HG02571 (cell line): ENCODE data around the gene CCDC73.
"Not testable (repeated sequence)": the region's sequence is repeated elsewhere in the genome, so short reads cannot be mapped to it uniquely, and the experiment has no call there.

ENCODE experiments used
- ATAC-seq: cut with Tn5 transposase; IDR thresholded peaks from one replicate; pipeline ENCODE4 v1.9.1; 2021; ENCODE audit warnings: mild to moderate bottlenecking, moderate library complexity; ENCODE audit not compliant: unreplicated experiment

The CCDC73 gene

GRCh38 chr11:32794439-32794838 lies at the start of gene CCDC73:
TSS of gene CCDC73 (minus strand) at chr11:32794662. CDS start at chr11:32760243, 34,419 bp downstream.
- no peak for ATAC-seq

DNA sequence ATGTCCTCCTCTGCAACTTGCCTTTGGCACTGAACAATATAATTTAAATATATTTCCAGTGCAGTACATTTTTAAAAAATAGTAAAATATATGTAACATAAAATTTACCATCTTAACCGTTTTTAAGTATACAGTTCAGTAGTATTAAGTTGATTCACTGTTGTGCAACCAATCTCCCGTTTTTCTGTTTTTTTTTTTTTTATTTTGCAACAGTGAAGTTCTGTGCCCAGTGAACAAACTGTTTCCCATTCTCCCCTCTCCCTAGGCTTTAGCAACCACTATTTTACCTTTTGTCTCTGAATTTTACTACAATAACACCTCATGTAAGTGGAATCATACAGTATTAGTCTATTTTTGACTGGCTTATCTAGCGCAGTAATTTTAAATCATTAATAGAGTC lies 49.1 kb upstream of the CCDC73 start:
- ATAC-seq = no peak

DNA sequence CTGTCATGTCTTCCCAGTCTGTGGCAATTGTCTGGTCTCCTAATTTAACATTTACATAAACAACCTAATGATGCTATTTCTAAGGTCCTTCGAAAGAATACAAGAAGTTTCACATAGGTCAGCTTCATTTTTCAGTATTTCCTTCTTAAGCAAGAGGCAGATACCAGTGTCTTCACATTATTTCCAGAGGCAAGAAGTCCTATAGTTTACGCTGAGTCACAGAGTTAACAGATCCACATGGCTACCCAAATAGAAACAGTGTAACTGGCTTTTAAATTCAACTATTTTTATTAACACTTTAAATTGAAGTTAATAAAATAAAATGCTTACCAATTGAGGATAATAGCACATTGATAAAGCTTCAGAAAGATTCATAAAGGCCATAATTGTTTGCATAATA lies 46.1 kb upstream of the CCDC73 start:
- no peak for ATAC-seq

GRCh38 chr11:32839308-32839707 lies 44.8 kb upstream of the CCDC73 start:
- ATAC-seq = no peak

DNA sequence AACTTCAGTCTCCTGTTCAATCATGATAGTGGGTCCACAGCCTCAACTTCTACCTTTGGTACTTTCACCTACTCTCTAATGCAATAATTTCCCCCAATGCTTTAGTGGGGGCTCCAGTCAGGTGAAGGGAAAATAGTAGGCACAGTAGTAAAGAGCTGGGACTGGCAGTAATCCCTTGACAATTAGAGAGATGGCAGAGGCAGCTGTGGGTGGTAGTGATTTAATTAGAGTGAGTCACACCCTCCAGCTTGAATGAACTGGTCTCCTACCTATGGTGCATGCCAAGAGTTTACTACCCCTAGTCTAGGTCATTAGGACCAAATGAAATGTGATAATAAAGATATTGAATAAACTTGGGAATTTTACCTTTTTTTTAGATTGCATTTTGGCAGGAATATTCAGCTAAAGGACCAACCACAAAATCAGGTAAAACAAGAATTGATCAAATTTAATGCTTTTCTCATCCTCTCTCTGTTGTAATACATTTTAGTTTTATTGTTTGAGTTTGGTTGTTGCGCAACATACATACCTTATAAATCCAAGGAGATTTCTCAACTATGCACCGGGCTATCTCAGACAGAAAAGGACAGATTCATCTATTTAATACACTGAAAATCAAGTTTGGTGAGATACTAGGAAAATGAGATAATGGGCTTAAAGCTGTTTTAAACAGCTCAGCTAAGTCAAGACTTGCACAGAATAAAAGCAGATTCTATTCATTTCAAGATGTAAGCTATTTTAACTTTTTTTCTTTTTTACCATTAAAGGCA lies 44.2 kb upstream of the CCDC73 start:
- ATAC-seq = no peak

- ATAC-seq = no peak
Measured at GRCh38 chr11:32836946-32837345, 42.5 kb upstream of the CCDC73 start.

DNA sequence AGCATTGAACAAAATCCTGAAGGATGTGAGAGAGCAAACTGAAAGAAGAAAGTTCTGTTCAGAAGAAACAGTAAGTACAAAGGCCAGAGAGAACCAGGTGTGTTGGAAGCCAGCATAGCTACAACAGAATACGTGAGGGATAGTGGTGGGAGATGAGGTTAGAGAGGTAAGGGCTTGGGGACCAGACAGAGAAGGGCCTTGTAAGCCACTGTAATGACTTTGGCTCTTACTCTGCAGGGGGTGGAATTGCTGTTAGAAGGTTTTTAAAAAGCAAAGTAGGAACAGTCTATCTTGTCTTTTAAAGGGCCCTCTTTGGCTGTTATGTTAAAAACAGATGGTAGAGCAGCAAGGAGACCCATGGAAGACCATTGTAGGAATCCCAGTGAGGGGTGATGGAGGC lies 39.5 kb upstream of the CCDC73 start:
- no peak for ATAC-seq

DNA sequence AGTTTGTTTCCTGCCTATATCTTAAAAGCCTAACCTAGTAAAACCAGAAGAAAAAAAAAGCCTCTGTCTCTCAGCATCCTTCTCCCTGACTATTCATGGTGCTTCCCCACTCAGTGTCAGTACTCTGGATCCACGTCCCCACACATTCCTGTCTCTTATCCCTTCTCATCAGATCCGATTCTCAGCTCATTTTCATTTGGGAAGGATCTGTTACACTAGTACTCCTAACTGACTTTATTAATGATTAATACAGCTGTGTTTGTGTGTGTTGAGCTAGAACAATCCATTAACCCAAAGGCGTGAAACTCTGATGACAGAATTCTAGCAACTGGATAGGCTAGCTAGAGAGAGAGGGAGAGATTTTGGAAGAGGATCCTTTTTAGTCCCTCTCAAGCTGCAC lies 36.8 kb upstream of the CCDC73 start:
- ATAC-seq = no peak

DNA sequence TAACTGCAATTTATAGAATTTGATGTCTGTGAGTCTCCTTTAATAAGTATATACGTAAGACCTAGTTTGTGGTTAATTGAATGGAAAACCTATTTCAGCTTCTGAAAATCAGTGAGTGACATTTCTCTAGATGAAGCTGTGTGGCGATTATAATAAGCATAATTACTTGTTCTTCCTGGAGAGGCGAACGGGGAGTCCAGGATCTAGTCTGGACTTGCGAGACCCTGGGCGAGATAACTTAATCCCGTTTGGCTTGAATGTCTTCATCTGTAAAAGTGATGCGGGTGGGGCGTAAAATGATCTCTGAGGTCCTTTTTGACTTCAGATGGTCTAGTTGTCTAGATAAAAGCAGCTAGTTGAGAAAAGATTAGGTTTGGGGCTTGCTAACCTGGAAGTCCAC lies 36.3 kb upstream of the CCDC73 start:
- no peak for ATAC-seq

DNA sequence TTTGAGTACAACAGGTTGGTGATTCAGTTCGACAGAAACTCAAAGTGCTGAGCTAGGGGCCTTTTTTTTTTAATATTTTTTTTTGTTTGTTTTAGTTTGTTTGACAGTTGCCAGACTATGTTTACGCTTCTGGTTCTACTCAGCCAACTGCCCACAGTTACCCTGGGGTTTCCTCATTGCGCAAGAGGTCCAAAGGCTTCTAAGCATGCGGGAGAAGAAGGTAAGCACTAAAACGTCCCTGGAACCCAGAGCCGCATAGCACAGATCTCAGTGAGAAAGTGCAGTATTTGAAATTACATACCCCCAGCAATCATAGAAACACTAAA lies 35.9 kb upstream of the CCDC73 start:
- ATAC-seq = peak; percentile 8

- ATAC-seq = peak; percentile 88
Measured at GRCh38 chr11:32829680-32830412, 35.4 kb upstream of the CCDC73 start, which contains the start of gene PRRG4. TSS of gene PRRG4 (plus strand) at chr11:32829927. CDS start at chr11:32830530, 603 bp downstream.

GRCh38 chr11:32829157-32829679 lies 34.8 kb upstream of the CCDC73 start:
- no peak for ATAC-seq

DNA sequence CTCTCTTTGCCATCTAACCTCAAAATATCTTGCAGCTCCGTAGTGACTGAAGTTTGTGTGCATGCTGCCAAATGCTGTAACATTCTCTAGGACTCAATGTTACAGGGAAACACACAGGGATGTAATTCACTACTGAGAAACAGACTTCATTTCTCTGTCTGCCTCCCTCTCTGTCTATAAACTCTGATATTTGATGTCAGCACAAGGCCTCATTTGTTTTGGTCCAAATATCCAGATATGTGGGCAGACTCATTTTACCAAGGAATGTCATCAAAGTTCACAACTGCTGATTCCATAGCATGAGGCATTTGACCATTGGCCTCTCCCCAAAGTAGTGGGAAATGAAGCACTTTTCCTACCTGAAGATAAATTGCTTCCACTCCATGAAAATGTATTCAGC lies 32.8 kb upstream of the CCDC73 start:
- ATAC-seq = no peak

- ATAC-seq = no peak
Measured at GRCh38 chr11:32826113-32826512, 31.7 kb upstream of the CCDC73 start.

GRCh38 chr11:32823617-32824016 lies 29.2 kb upstream of the CCDC73 start:
- not testable (repeated sequence) for ATAC-seq

DNA sequence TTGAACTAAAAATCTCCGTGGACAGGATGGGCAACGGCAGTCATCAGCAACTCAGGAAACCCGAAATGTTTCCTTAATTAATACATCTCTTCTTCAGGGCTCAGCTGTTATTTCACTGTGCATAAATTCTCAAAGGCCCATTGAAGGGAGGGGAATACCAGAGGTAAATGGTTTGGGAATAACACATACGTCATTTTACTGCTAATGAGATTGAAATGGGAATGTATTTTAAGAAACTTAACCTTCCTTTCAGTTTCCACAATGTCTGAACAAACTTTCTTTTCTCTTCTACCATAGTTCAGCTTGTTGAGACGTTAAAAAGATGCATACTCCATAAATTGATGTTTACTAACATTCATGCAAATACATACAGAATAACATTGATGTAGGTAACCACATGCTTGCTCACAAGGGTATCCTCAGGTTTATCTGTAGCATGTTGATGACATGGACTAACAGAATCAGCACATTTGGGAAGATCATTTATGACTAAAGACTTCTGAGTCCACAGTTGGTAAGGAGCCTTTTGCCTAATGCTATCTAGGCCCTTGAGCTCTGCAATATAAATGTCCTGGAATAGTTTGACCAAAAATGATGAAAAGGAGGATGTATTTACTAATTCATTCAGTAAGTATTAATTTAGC lies 27.6 kb upstream of the CCDC73 start:
- ATAC-seq = no peak

DNA sequence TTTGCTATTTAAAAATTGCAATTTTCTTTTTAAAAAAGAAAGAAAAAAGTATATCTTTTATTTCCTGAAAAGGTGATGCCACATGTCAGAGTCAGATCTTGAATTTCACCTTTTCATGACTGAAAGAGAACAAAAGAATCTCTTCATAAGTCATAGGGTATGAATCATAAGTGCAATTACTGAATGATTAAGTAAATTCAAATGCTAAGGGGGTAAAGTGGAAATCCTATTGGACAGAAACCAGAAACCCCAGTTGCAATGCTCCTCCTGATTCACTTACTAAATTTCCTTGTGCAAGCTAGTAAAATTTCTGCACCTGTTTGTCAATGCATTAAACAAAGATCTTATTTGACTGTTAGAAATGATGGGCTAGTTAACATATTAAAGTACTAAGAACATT lies 27.1 kb upstream of the CCDC73 start:
- ATAC-seq = no peak

DNA sequence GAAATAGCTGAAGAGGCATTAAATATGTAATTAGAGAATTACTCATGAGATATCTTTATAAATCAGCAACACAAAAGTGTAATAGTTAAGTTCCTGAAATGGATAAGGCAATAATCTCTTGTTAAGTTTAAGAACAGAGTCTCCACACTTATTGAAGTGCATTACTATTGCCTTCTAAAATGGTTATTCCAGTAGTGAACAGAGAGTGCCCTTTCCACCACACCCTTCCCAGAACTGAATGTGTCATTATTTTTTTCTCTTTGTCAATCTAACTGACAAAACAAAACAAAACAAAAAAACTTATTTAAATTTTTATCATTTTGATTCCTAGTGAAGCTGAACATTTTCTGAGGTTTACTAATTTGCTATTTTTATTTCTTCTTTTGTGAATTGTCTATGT lies 26.0 kb upstream of the CCDC73 start:
- no peak for ATAC-seq

DNA sequence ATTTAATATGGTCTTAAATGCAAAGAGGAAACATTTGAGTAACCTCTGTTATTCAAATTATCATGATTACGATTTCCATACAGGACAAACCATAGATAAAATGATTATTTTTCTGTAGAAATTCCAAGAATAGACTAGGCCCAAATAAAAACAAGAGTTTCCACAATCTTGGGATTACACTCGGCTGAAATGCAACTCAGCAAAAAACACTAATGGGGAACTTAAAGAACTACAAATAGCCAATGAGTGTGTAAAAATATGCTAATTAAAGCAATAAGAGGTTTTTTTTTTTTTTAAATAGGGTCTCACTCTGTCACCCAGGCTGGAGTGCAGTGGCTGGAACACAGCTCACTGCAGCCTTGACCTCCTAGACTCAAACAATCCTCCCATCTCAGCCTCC lies 24.7 kb upstream of the CCDC73 start:
- no peak for ATAC-seq

DNA sequence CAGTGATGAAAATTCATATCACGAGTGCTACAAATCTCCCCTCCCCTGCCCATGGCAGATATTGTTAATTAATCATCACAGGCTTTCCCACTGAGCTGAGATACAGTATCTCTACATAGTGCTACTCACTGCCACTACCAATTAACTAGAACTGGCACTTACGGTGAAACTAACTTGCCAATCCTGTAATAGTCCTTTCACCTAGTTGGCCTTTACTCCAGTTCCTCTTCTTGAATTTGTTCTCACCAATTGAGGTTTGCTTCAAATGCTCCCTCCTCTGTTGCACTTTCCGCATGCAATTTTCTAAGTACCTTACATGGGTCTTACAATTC lies 23.4 kb upstream of the CCDC73 start:
- ATAC-seq = no peak

GRCh38 chr11:32817181-32817851 lies 22.9 kb upstream of the CCDC73 start:
- ATAC-seq = no peak
